ENCODE measurements around the gene CRYBB3.
"Not testable (repeated sequence)": the region's sequence is repeated elsewhere in the genome, so short reads cannot be mapped to it uniquely, and the experiment has no call there.

Gene CRYBB3

DNA sequence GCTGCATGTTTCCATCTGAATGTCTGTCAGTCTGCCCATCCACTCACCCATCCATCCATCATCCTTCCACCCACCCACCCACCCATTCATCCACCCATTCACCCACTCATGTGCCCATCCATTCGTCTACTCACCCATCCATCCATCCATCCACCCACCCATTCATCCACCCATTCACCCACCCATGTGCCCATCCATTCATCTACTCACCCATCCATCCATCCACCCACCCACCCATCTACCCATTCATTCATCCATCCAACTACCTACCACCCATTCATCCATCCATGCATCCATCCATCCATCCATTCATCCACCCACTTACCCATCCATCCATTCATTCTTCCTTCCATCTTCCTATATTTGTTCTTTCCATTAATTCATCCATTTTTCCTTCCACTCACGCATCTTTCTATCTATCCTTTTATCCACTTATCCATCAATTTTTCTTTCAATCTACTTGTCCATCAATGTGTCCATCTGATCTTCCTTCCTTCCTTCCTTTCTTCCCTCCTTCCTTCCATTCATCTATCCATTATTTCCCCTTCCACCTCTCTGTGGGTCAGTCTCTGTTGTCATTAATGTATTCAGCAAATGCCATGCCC lies 8.0 kb downstream of the CRYBB3 start:
- H3K4me1 Mint-ChIP-seq: no peaks in the 10 kb centered on the region
- H3K4me3 Mint-ChIP-seq: no peak overlapping the region
- no peak for DNase-seq
- no peaks in the 10 kb centered on the region for H3K27me3 Mint-ChIP-seq
- no peak for ATAC-seq
- no peaks in the 10 kb centered on the region for H3K36me3 Mint-ChIP-seq (ENCODE audit: low read depth)
- no peaks in the 10 kb centered on the region for H3K9me3 Mint-ChIP-seq
- H3K27ac Mint-ChIP-seq: no peak overlapping the region

DNA sequence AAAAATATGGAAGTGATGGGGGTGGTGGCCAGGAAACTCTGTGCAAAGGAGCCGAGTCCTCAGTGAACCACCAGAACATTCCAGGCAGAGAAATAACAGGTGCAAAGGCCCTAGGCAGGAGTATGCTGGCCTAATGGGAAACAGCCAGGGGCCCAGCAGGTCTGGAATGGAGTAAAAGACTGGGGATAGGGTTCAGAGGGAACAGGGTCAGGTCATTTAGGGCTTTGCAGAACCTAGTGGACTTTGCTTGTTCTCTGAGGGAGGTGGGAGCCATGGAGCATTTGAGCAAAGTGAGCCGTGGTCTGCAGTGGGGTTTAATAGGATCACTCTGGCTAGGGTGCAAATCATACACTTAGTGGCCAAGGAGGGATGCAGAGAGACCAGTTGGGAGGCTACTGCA lies 8.7 kb downstream of the CRYBB3 start:
- no peaks in the 10 kb centered on the region for H3K4me1 Mint-ChIP-seq
- no peaks in the 10 kb centered on the region for H3K9me3 Mint-ChIP-seq
- H3K36me3 Mint-ChIP-seq (ENCODE audit: low read depth): no peaks in the 10 kb centered on the region
- ATAC-seq (no peak), DNase-seq (no peak)
- H3K27me3 Mint-ChIP-seq: no peaks in the 10 kb centered on the region
- no peak overlapping the region for H3K4me3 Mint-ChIP-seq
- H3K27ac Mint-ChIP-seq: no peak overlapping the region

DNA sequence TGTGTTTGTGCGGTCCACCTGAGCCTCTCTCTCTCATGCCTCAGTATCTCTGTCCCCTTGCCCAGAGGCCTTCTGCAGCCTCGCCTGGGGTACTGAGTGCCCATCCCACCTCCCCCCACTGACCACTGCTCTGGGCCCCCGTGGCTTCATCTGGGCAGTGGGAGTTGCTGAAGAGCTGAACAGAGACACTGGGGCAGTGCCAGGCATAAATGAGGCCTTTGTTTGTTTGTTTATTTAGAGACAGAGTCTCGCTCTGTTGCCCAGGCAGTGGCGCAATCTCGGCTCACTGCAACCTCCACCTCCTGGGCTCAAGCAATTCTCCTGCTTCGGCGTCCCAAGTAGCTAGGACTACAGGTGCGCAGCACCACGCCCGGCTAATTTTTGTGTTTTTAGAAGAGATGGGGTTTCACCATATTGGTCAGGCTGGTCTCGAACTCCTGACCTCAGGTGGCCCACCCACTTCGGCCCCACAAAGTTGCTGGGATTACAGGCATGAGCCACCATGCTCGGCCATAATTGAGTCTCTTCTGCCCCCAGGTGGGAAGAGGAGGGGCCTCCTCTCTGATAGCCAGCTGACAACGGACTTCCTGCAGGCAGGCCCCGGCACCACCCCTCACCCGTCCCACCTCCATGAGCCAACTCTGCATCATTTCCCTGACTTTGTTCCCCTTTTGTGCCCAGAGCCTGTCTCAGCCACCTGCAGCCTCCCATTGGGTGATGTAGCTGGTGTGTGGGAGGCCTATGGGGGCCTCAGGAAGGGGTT lies 9.3 kb downstream of the CRYBB3 start:
- no peak for ATAC-seq
- DNase-seq: no peak
- Mint-ChIP-seq H3K9me3 (no peaks in the 10 kb centered on the region), H3K27me3 (no peaks in the 10 kb centered on the region), H3K27ac (no peak overlapping the region), H3K4me3 (no peak overlapping the region), H3K36me3 (ENCODE audit: low read depth) (no peaks in the 10 kb centered on the region), H3K4me1 (no peaks in the 10 kb centered on the region)

DNA sequence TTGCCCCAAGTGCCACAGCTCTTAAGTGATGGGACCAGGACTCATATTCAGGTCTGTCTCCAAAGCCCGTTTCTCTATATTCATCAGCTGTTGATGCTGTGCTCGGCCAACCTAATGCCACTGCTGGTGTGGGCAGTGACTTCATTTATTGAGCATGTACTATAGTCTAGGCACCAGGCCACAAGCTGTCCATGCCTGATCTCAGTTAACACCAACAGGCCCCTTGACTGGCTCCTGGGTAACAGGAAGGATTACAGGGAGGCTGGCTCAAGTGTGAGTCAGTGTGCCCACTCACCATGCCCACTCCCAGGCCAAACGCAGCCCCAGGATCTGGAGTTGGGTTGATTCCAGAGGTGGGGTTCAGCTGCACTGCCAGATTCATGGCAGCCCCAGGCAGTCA lies 11.1 kb downstream of the CRYBB3 start:
- H3K27me3 Mint-ChIP-seq: no peaks in the 10 kb centered on the region
- H3K36me3 Mint-ChIP-seq (ENCODE audit: low read depth): no peaks in the 10 kb centered on the region
- H3K27ac Mint-ChIP-seq: no peak overlapping the region
- no peaks in the 10 kb centered on the region for H3K4me1 Mint-ChIP-seq
- no peaks in the 10 kb centered on the region for H3K9me3 Mint-ChIP-seq
- DNase-seq (no peak), ATAC-seq (no peak)
- no peak overlapping the region for H3K4me3 Mint-ChIP-seq

DNA sequence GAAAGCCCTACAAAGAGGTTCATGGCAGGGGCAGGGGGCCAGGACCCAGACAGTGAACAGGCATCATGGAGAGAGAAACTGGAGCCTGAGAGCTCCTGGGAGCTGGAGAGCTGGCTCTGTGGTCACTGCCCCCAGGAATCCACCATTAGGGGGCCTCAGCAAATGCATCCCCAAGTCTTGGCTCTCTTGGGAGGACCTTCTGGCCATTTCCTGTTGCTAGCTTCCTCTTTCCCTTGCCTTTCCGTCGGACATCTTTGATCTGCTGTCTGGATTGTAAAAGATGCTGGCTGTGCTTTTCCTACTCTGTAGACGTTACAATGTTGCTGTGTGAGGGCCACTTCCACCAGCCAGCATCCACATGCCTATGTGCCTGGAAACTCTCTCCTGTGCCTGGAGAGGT lies 12.7 kb downstream of the CRYBB3 start:
- DNase-seq (no peak), ATAC-seq (no peak)
- no peaks in the 10 kb centered on the region for H3K4me1 Mint-ChIP-seq
- H3K4me3 Mint-ChIP-seq: no peak overlapping the region
- no peaks in the 10 kb centered on the region for H3K36me3 Mint-ChIP-seq (ENCODE audit: low read depth)
- H3K27me3 Mint-ChIP-seq: no peaks in the 10 kb centered on the region
- H3K9me3 Mint-ChIP-seq: no peaks in the 10 kb centered on the region
- no peak overlapping the region for H3K27ac Mint-ChIP-seq

DNA sequence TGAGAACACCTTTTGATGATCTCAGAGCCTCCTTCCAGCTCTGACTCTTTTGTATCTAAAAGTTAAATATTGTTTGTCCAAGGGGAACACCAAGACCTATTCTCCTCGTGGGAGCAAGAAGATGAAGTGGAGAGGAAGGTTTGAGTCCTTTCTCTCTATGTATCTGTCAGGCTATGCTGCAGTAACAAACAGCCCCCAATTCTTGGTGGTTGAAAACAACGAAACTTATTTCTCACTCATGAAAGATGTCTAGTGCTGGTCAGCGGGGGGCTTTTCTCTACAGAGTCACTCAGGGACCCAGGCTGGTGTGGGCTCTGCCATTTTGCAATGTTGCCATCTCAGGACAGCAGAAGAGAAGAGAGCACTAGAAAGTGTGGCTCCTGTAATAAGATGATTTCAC lies 13.6 kb downstream of the CRYBB3 start:
- peaks cover 2% of the 10 kb centered on the region for H3K27me3 Mint-ChIP-seq
- DNase-seq (no peak), ATAC-seq (no peak)
- no peak overlapping the region for H3K27ac Mint-ChIP-seq
- H3K36me3 Mint-ChIP-seq (ENCODE audit: low read depth): no peaks in the 10 kb centered on the region
- no peaks in the 10 kb centered on the region for H3K9me3 Mint-ChIP-seq
- H3K4me3 Mint-ChIP-seq: no peak overlapping the region
- no peaks in the 10 kb centered on the region for H3K4me1 Mint-ChIP-seq

DNA sequence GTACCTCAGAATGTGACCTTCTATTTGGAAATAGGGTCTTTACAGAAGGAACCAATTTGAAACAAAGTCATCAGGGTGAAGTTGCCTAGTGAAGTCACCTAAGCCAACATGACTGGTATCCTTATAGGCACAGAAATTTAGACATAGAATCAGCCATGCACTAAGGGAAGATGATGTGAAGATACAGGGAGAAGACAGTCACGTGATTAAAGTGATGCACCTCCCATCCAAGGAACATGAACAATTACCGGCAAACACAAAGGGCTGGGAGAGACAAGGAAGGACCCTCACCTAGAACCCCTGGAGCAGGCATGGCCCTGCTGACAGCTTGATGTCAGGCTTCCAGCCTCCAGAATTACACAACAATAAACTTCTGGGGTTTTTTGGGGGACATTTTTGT lies 16.6 kb downstream of the CRYBB3 start:
- no peaks in the 10 kb centered on the region for H3K36me3 Mint-ChIP-seq (ENCODE audit: low read depth)
- no peaks in the 10 kb centered on the region for H3K9me3 Mint-ChIP-seq
- DNase-seq: no peak
- ATAC-seq: no peak
- no peaks in the 10 kb centered on the region for H3K4me1 Mint-ChIP-seq
- peaks cover 4% of the 10 kb centered on the region for H3K27me3 Mint-ChIP-seq
- H3K27ac Mint-ChIP-seq: no peak overlapping the region
- H3K4me3 Mint-ChIP-seq: no peak overlapping the region

GRCh38 chr22:25219211-25219689 lies 19.6 kb downstream of the CRYBB3 start, which contains the start of gene CRYBB2:
Gene CRYBB2 (plus strand): TSS chr22:25219639. CDS start chr22:25221430, 1,791 bp downstream.
- Mint-ChIP-seq H3K27me3 (peaks cover 4% of the 10 kb centered on the region), H3K4me3 (no peak within 1 kb of the TSS), H3K36me3 (ENCODE audit: low read depth) (no peaks in the 10 kb centered on the region), H3K27ac (no peak within 1 kb of the TSS), H3K9me3 (no peaks in the 10 kb centered on the region), H3K4me1 (no peaks in the 10 kb centered on the region)
- no peak for ATAC-seq
- DNase-seq: no peak

DNA sequence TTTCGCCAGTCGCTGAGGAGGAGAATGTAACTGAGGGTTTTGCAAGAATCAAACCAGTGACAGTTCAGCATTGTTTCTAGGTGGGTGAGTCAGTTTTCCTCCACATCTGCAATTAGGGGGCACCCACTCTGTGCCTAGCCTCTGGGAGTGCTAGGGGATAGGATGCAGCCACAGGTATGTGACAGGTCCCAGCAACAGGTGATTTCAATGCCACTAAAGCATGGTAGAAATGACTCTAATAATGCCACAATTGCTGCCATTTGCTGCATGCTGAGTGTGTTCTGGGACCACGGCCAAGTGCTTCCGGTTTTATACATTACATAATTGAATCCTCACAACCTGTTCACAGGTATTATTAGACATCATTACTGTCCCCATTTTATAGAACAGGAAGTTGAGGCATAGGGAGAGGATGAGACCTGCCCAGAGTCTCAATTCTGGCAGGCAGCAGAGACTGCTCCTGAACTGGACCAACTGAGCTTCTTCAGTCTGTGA lies 20.3 kb downstream of the CRYBB3 start:
- Mint-ChIP-seq H3K4me3 (no peak overlapping the region), H3K4me1 (no peaks in the 10 kb centered on the region), H3K27me3 (peaks cover 6% of the 10 kb centered on the region), H3K9me3 (no peaks in the 10 kb centered on the region), H3K27ac (no peak overlapping the region), H3K36me3 (ENCODE audit: low read depth) (no peaks in the 10 kb centered on the region)
- ATAC-seq: no peak
- DNase-seq: no peak

GRCh38 chr22:25221790-25222189 lies 22.1 kb downstream of the CRYBB3 start:
- Mint-ChIP-seq H3K36me3 (ENCODE audit: low read depth) (no peaks in the 10 kb centered on the region), H3K27me3 (peaks cover 6% of the 10 kb centered on the region), H3K27ac (no peak overlapping the region), H3K9me3 (no peaks in the 10 kb centered on the region), H3K4me3 (no peak overlapping the region), H3K4me1 (no peaks in the 10 kb centered on the region)
- no peak for DNase-seq
- ATAC-seq: no peak

DNA sequence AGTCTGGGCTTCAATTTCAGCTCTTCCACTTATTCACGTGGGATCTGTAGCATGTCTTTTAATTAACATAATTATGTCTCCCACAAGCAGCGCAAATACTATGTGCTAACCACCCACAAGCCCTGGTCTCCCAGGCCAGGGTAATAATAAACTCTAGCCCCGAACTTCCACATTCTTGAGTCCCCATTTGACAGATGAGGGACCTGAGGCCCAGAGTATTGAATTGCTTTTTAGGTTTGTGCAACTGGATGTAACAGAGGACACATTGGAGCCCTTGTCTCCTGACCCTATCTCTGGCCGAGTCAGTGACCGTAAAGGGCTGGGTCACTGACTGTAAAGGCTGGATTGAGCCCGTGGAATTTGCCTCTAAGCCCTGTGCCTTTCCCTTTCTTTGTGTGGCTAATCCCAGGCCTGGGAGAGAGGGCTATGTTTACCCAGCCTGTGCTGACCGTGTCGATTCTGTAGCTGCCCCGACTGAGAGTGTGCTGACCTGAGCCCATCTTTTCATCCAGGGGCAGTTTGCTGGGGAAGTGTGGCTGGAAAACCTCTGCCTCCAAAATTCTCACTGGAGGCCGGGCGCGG lies 23.7 kb downstream of the CRYBB3 start:
- Mint-ChIP-seq H3K27ac (no peak overlapping the region), H3K4me1 (no peaks in the 10 kb centered on the region), H3K27me3 (peaks cover 6% of the 10 kb centered on the region)

DNA sequence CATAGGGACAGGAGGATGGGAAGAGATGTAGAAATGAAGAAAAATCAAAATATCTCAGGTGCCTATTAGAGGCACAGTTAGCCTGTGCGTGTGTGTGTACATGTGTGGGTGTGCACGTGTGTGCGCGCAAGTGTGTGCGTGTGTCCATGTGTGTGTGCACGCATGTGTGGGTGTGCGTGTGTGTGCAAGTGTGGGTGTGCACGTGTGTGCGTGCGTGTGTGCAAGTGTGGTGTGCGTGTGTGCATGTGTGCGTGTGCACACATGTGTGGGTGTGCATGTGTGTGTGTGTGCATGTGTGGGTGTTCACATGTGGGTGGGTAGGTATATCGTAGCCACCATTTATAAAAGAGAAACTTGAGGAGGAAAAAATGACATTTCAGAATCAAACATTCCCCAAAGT lies 29.2 kb downstream of the CRYBB3 start:
- no peak for ATAC-seq
- no peak overlapping the region for H3K4me3 Mint-ChIP-seq
- no peaks in the 10 kb centered on the region for H3K36me3 Mint-ChIP-seq (ENCODE audit: low read depth)
- no peaks in the 10 kb centered on the region for H3K9me3 Mint-ChIP-seq
- DNase-seq: no peak
- no peaks in the 10 kb centered on the region for H3K4me1 Mint-ChIP-seq
- peaks cover 24% of the 10 kb centered on the region for H3K27me3 Mint-ChIP-seq
- no peak overlapping the region for H3K27ac Mint-ChIP-seq

More for the DNA sequence above, 23.7 kb downstream of the CRYBB3 start:
- Mint-ChIP-seq H3K4me3 (no peak overlapping the region), H3K9me3 (no peaks in the 10 kb centered on the region), H3K36me3 (ENCODE audit: low read depth) (no peaks in the 10 kb centered on the region)
- no peak for DNase-seq
- no peak for ATAC-seq

DNA sequence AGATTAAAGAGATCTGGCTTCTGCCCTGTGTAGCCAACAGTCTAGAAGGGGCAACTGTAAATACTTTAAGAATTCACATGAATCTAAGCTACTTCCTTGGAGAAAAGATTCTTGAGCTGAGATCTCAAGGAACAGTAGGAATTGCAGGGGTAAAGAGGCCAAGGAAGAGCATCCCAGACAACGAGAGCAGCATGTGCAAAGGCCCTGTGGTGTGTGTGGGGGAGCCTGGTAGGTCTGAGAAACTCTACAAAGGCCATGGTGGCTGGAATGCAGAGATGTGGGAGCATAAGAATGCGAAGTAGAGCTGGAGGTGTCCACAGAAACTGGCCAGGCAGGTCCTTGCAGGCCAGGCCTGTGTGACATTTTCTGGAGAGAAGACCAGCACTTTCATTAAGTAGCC lies 31.1 kb downstream of the CRYBB3 start:
- peaks cover 37% of the 10 kb centered on the region for H3K27me3 Mint-ChIP-seq

DNA sequence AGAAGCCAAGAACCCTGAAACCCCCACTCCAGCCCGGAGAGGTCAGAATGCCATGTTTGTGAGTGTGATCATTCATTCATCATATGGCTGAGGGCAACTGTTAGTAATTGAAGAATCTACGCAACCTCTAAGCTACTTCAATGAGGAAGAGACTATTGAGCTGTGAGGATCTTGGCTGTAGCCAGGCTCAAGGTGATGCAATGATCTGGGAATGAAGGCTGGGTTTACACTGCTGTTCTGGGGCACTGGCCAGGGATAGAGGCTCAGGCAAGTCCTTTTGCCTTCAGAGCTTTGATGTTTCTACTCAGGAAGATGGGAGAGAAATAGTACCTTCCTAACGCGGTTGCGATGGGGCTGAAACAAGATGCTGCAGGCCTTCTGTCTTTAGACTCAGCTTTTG lies 32.6 kb downstream of the CRYBB3 start:
- H3K4me3 Mint-ChIP-seq: no peak overlapping the region
- ATAC-seq (no peak), DNase-seq (no peak)
- peaks cover 43% of the 10 kb centered on the region for H3K27me3 Mint-ChIP-seq
- H3K27ac Mint-ChIP-seq: no peak overlapping the region
- H3K36me3 Mint-ChIP-seq (ENCODE audit: low read depth): no peaks in the 10 kb centered on the region
- no peaks in the 10 kb centered on the region for H3K9me3 Mint-ChIP-seq
- H3K4me1 Mint-ChIP-seq: peaks cover 1% of the 10 kb centered on the region

More for the DNA sequence above, 31.1 kb downstream of the CRYBB3 start:
- H3K36me3 Mint-ChIP-seq (ENCODE audit: low read depth); ATAC-seq; H3K27ac Mint-ChIP-seq; H3K4me1 Mint-ChIP-seq; H3K4me3 Mint-ChIP-seq; H3K9me3 Mint-ChIP-seq; DNase-seq: not testable (repeated sequence)

- ATAC-seq; H3K9me3 Mint-ChIP-seq; H3K4me3 Mint-ChIP-seq; H3K27ac Mint-ChIP-seq; DNase-seq; H3K36me3 Mint-ChIP-seq (ENCODE audit: low read depth); H3K4me1 Mint-ChIP-seq: not testable (repeated sequence)
- H3K27me3 Mint-ChIP-seq: peaks cover 48% of the 10 kb centered on the region
These were observed 34.0 kb downstream of the CRYBB3 start for GRCh38 chr22:25233706-25234105.
